Sigmoid colon (tissue), 7 donors: ENCODE results near the gene HOXB8. TPM values are rescaled to one million over a fixed set of nuclear protein-coding genes. Genes with fewer than 3 reads are reported as not detected.

Experiments
- DNase-seq: peaks from one replicate; pipeline ENCODE4 v3.0.0-alpha.2; 2019
- H3K27ac ChIP-seq, 4 donors: fragments of 200-600 bp; sonication (generic); one replicate each; pipeline ENCODE4 v1.5.1; 2016 to 2019; ENCODE audit warnings: mild to moderate bottlenecking in 1 of 4
- H3K27me3 ChIP-seq, 3 donors: fragments of 200-600 bp; sonication (generic); one replicate each; pipeline ENCODE4 v1.5.1; 2019; ENCODE audit warnings: mild to moderate bottlenecking in 1 of 3
- H3K36me3 ChIP-seq, 4 donors: fragments of 200-600 bp; sonication (generic); one replicate each; pipeline ENCODE4 v1.5.1; 2016 to 2019
- H3K4me1 ChIP-seq, 4 donors: fragments of 200-600 bp; sonication (generic); one replicate each; pipeline ENCODE4 v1.5.1; 2017 to 2019
- H3K4me3 ChIP-seq, 4 donors: fragments of 200-600 bp; sonication (generic); one replicate each; pipeline ENCODE4 v1.5.1; 2017 to 2019; ENCODE audit warnings: mild to moderate bottlenecking in 2 of 4, moderate library complexity in 1 of 4
- H3K9me3 ChIP-seq, 4 donors: fragments of 200-600 bp in 3 of 4; sonication (generic) in 3 of 4; one replicate each; pipeline versions ENCODE4 v1.5.1 to v1.6.1; 2013 to 2019
- EP300 ChIP-seq, 4 donors: sonication (generic); formaldehyde crosslinking; IDR thresholded peaks; one replicate each; pipeline ENCODE4 v1.6.1; 2017; ENCODE audit warnings: antibody characterized with exemption in 4 of 4
- POLR2A ChIP-seq, 2 donors: fragments of 450-650 bp; IDR thresholded peaks; one replicate each; pipeline ENCODE4 v1.6.1; 2016; ENCODE audit warnings: antibody characterized with exemption in 2 of 2, mild to moderate bottlenecking in 2 of 2, moderate library complexity in 2 of 2
- POLR2AphosphoS5 ChIP-seq, 4 donors: sonication (generic); formaldehyde crosslinking; IDR thresholded peaks; one replicate each; pipeline ENCODE4 v1.6.1; 2017; ENCODE audit warnings: antibody characterized with exemption in 4 of 4
- whole genome bisulfite sequencing, 2 donors: extraction: QIAGEN DNeasy Blood & Tissue Kit; methylation state at CpG; one replicate each; pipeline ENCODE4 v1.1.7; 2013; 5-methylcytosine and 5-hydroxymethylcytosine counted together
- intact Hi-C: fragments of 100-400 bp; cut with DNase I; formaldehyde crosslinking; loops from one replicate; pipeline ENCODE4 v1.15.1; 2023
- polyA plus RNA-seq, 3 donors: library from polyadenylated mRNA; stranded (reverse); fragments of 200-250 nt; gene quantifications; one replicate each; pipeline ENCODE4 v1.2.3, GENCODE V29; 2013
- total RNA-seq, 4 donors: library from RNA; depleted of rRNA; stranded (reverse); fragments of >200 nt; gene quantifications; one replicate each; pipeline ENCODE4 v1.1.0, GENCODE V29; 2016
- TF ChIP-seq, protein P1 (sequence below), 4 experiments: fragments of 450-650 bp in 3 of 4; fragments of 200-600 bp in 1 of 4; IDR thresholded peaks; one replicate each; pipeline ENCODE4 v1.5.1; 2016 to 2019; ENCODE audit warnings: antibody characterized with exemption in 4 of 4, mild to moderate bottlenecking in 3 of 4, moderate library complexity in 2 of 4
- donor health status: healthy with polysubstance abuse.
- donor health status: Bipolar disorder and iron deficiency.
- donor health status: healthy.

HOXB8 gene
- total and polyA plus RNA-seq, 7 donors = 0.68 to 3.4 (median 2.2) TPM; not detected in 3

DNA sequence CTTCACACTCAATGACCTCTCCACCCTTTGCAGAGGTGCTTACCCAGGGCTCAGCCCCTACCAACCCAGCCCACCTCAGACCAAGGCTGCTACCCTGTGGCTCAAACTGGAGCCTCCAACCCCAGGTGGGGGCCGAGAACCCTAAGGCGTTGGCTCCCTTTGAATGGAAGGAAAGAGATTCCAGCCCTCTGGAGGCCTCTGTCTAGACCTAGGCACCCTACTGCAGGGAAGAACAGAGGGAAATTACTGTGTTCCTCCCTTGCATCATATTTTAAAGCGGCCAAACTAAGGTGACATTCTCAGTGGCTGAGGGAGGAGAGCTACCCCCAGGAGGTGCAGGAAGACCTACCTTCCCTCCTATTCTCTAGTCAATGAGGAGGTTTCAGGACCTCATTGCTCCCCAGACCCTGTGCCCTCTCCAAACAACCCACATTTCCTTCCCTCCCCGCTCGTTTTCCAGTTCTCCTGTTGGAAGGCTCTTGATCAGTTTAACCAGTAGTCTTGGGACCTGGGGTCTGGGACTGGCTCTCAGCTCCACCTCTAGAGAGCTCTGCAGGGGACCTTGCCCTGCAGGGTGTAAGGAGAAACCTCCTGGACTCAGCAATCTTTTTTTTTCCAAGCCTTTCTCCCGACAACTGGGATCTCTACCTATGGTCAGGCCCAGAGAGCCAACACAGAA lies 5.5 kb upstream of the HOXB8 start:
- no peaks in the 10 kb centered on the region for H3K9me3 ChIP-seq
- intact Hi-C loops = loop anchor here (5.0 kb wide), 1 partner anchor 107 kb away; the partner anchor contains the start of gene HOXB13
- peaks cover 75 to 100% (median 97%) of the 10 kb centered on the region in 3 donors for H3K27me3 ChIP-seq
- no peak for DNase-seq
- H3K27ac ChIP-seq = no peak overlapping the region
- 35 to 61% methylated on average over 6 of the region's 6 CpGs for WGBS, 2 donors
- TF ChIP-seq POLR2AphosphoS5 (IDR thresholded peaks at IDR 0.05) = no peak
- TF ChIP-seq EP300 (IDR thresholded peaks at IDR 0.05) = no peak
- TF ChIP-seq POLR2A (IDR thresholded peaks at IDR 0.05) = no peak
- H3K4me1 ChIP-seq = peaks cover 0 to 30% (median 28%) of the 10 kb centered on the region in 4 donors
- H3K4me3 ChIP-seq = no peak overlapping the region
- no peaks in the 10 kb centered on the region for H3K36me3 ChIP-seq

GRCh38 chr17:48619826-48620449 lies 4.8 kb upstream of the HOXB8 start:
- TF ChIP-seq POLR2A (IDR thresholded peaks at IDR 0.05) = no peak
- TF ChIP-seq POLR2AphosphoS5 (IDR thresholded peaks at IDR 0.05) = no peak
- TF ChIP-seq, protein P1, sequence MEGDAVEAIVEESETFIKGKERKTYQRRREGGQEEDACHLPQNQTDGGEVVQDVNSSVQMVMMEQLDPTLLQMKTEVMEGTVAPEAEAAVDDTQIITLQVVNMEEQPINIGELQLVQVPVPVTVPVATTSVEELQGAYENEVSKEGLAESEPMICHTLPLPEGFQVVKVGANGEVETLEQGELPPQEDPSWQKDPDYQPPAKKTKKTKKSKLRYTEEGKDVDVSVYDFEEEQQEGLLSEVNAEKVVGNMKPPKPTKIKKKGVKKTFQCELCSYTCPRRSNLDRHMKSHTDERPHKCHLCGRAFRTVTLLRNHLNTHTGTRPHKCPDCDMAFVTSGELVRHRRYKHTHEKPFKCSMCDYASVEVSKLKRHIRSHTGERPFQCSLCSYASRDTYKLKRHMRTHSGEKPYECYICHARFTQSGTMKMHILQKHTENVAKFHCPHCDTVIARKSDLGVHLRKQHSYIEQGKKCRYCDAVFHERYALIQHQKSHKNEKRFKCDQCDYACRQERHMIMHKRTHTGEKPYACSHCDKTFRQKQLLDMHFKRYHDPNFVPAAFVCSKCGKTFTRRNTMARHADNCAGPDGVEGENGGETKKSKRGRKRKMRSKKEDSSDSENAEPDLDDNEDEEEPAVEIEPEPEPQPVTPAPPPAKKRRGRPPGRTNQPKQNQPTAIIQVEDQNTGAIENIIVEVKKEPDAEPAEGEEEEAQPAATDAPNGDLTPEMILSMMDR (IDR thresholded peaks at IDR 0.05) = no peak
- no peak for TF ChIP-seq EP300 (IDR thresholded peaks at IDR 0.05)
- no peak for DNase-seq
- H3K27ac ChIP-seq = no peak overlapping the region
- peaks cover 0 to 23% (median 21%) of the 10 kb centered on the region in 4 donors for H3K4me1 ChIP-seq
- intact Hi-C loops = loop anchor here (2.0 to 10.0 kb wide), 6 partner anchors 97 to 595 kb away; partner anchors contain the start of genes HOXB13 and IGF2BP1
- H3K9me3 ChIP-seq = no peaks in the 10 kb centered on the region
- no peaks in the 10 kb centered on the region for H3K36me3 ChIP-seq
- H3K4me3 ChIP-seq = no peak overlapping the region
- WGBS, 2 donors = 22 to 62% methylated on average over 32 of the region's 32 CpGs
- H3K27me3 ChIP-seq = peaks cover 73 to 100% (median 96%) of the 10 kb centered on the region in 3 donors

DNA sequence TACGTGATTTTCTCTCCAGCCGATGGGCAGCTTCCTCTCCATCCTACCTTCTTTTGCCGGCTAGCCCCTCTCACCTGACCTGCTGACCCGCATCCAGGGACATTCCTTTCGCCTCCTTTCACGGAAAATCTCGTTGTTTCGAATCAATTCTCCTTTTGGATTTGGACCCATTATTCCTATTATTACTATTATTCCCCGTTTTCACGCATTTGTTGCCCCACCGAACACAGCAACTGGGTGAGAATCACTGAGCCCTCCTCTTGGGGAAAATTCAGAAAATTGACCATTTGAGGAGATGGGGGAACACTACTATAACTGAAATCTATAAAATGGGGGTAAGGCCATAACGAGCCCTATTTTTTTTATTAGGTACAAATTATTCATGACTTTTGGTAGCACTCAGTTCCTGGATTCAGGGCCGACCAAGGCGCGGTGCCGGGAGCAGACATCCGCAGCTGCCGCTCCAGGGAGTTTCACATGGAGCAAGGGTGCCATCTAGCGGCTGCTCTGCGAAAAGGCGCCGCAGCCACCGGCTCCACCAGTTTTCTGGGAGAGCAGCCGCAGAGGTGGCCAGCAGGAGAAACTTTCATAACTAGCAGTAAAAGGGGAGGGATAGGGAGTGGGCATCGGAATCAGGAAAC lies 3.3 kb upstream of the HOXB8 start:
- peaks cover 79 to 100% (median 97%) of the 10 kb centered on the region in 3 donors for H3K27me3 ChIP-seq
- WGBS, 2 donors = 2 to 6% methylated on average over 25 of the region's 25 CpGs
- H3K4me1 ChIP-seq = peaks cover 0 to 32% (median 26%) of the 10 kb centered on the region in 4 donors
- H3K9me3 ChIP-seq = no peaks in the 10 kb centered on the region
- intact Hi-C loops = loop anchor here (1.0 to 10.0 kb wide), 6 partner anchors 99 to 594 kb away; partner anchors contain the start of gene IGF2BP1
- peak; percentile 95 for DNase-seq
- H3K36me3 ChIP-seq = no peaks in the 10 kb centered on the region
- no peak overlapping the region for H3K27ac ChIP-seq
- no peak overlapping the region for H3K4me3 ChIP-seq
- no peak for TF ChIP-seq POLR2A (IDR thresholded peaks at IDR 0.05)
- TF ChIP-seq, protein P1 (IDR thresholded peaks at IDR 0.05) = peak; percentile 95 to 99 (median 96)
- no peak for TF ChIP-seq EP300 (IDR thresholded peaks at IDR 0.05)
- TF ChIP-seq POLR2AphosphoS5 (IDR thresholded peaks at IDR 0.05) = peak in 2 of 4 donors; percentile 32 to 50

DNA sequence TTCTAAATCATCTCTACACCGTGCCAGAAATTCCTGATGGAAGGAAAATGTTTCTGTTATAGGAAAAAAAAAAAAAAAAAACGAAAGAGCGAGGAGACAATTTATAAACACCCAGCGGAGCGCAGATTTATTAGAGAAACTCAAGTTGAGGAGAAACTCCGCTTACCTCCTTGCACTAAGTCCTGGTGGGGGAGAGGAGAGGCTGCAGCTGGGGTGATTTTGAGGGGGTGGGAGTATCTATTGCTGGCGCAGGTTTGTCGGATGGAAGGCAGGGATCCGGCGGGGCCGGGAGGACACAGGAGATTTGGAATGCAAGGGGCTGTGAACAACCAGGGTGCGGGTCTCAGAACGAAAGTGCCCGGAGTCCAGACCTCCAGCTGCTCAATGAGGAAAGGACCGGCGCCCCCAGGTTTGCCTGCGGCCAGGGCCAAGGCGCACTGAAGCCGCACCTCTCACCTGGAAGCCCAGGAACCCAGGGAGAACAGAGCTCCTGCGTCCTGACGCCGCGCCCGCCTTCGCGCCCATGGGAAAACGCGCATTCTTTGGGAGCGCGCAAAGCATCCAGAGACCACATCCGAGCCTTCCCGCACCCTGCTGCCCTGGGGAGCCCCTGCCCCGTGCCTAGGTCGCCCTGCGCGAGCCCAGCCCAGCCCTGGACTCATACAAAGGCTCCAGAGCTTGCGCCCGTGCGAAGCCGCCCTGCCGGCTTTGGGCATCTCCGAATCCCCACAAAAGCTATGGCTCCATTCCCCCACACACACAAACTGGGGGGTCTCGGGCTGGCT lies 2.6 kb upstream of the HOXB8 start:
- DNase-seq = no peak
- WGBS, 2 donors = 4 to 12% methylated on average over 43 of the region's 43 CpGs
- TF ChIP-seq, protein P1 (IDR thresholded peaks at IDR 0.05) = no peak
- TF ChIP-seq POLR2AphosphoS5 (IDR thresholded peaks at IDR 0.05) (peak in 1 of 4 donors; percentile 49), POLR2A (IDR thresholded peaks at IDR 0.05) (no peak)
- Histone ChIP-seq H3K9me3 (no peaks in the 10 kb centered on the region), H3K4me1 (peaks cover 0 to 39% (median 33%) of the 10 kb centered on the region in 4 donors), H3K4me3 (no peak overlapping the region), H3K36me3 (no peaks in the 10 kb centered on the region), H3K27ac (no peak overlapping the region), H3K27me3 (peaks cover 83 to 100% (median 96%) of the 10 kb centered on the region in 3 donors)
- intact Hi-C loops = loop anchor here (1.0 to 10.0 kb wide), 6 partner anchors 100 to 593 kb away; partner anchors contain the start of gene IGF2BP1
